Right lobe of liver (tissue), 6 donors: ENCODE data around the gene NUCKS1. TPM values are rescaled to one million over a fixed set of nuclear protein-coding genes. Genes with fewer than 3 reads are reported as not detected.

ENCODE experiments used
- ATAC-seq, 4 donors: fragments of 200-7000 bp; cut with Tn5 transposase; one replicate each; pipeline ENCODE4 v1.9.1; 2020; ENCODE audit warnings: mild to moderate bottlenecking in 4 of 4, moderate library complexity in 4 of 4
- DNase-seq, 3 donors: peaks; one replicate each; pipeline ENCODE4 v3.0.0-alpha.2; 2020
- H3K27ac ChIP-seq, 3 donors: fragments of 200-600 bp; one replicate each; pipeline ENCODE4 v1.8.0; 2022
- H3K27me3 ChIP-seq, 2 donors: fragments of 200-600 bp; one replicate each; pipeline ENCODE4 v1.8.0; 2022
- H3K36me3 ChIP-seq, 4 donors: fragments of 200-600 bp; sonication (generic) in 1 of 4; one replicate each; pipeline versions ENCODE4 v1.5.1 to v1.8.0; 2017 to 2022; ENCODE audit warnings: control low read depth in 1 of 4
- H3K4me1 ChIP-seq, 4 donors: fragments of 200-600 bp; sonication (generic) in 1 of 4; one replicate each; pipeline versions ENCODE4 v1.5.1 to v1.8.0; 2017 to 2022; ENCODE audit warnings: control low read depth in 1 of 4
- H3K4me3 ChIP-seq, 3 donors: fragments of 200-600 bp; one replicate each; pipeline ENCODE4 v1.8.0; 2022
- H3K9me3 ChIP-seq, 4 donors: fragments of 200-600 bp; sonication (generic) in 1 of 4; one replicate each; pipeline versions ENCODE4 v1.5.1 to v1.8.0; 2017 to 2022; ENCODE audit warnings: control low read depth in 1 of 4
- CTCF ChIP-seq, 4 donors: fragments of 200-600 bp in 3 of 4; fragments of 450-650 bp in 1 of 4; IDR thresholded peaks; one replicate each; pipeline versions ENCODE4 v1.5.1 to v1.8.0; 2016 to 2022; ENCODE audit warnings: antibody characterized with exemption in 4 of 4, mild to moderate bottlenecking in 2 of 4
- POLR2A ChIP-seq: fragments of 450-650 bp; IDR thresholded peaks from one replicate; pipeline ENCODE4 v1.6.1; 2017; ENCODE audit warnings: antibody characterized with exemption, mild to moderate bottlenecking
- WGBS: methylation state at CpG from one replicate; pipeline ENCODE4 v1.1.6; 2018; ENCODE audit warnings: low coverage, low lambda C conversion rate; ENCODE audit not compliant: insufficient coverage; ENCODE audit errors: missing lambda C conversion rate; 5-methylcytosine and 5-hydroxymethylcytosine counted together
- intact Hi-C, 2 donors: fragments of 100-400 bp; cut with DNase I; formaldehyde crosslinking; loops; one replicate each; pipeline versions ENCODE4 v1.11.2 to v1.14.1; 2022
- total RNA-seq, 6 experiments: library from RNA; depleted of rRNA in 2 of 6; stranded (reverse); fragments of >200 nt in 2 of 6; fragmentation: NEBNext Ultra II Directional in 3 of 6; extraction: Animal tissue kit (Norgen Biotek cat#: 25700) in 3 of 6; gene quantifications; one replicate each; pipeline versions ENCODE4 v1.1.0 to v1.2.4, GENCODE V29; 2016 to 2023
- donor health status: DM: no; HTN: yes; CAD: no.
- donor health status: DM: no; HTN: no; CAD: no.
- donor health status: DM: no; HTN: no; CAD: no.
- donor health status: DM: no; HTN: yes; CAD: no.
- donor health status: DM: no; HTN: yes; CAD: no.

The NUCKS1 gene
- total RNA-seq, 6 experiments from 2014 or later = 32.8 to 91.1 (median 68.6) TPM

- peaks cover 0 to 67% (median 30%) of the 10 kb centered on the region in 4 donors for H3K4me1 ChIP-seq
- peaks cover 0 to 33% (median 17%) of the 10 kb centered on the region in 4 donors for H3K36me3 ChIP-seq
- DNase-seq (no peak), ATAC-seq (peak in 1 of 4 donors; percentile 10)
- intact Hi-C loops = loop anchor here in 1 of 2 donors (10.0 kb wide), 1 partner anchor 51 kb away; no protein-coding TSS in a partner anchor
- TF ChIP-seq POLR2A = no peak
- TF ChIP-seq CTCF (IDR thresholded peaks at IDR 0.05) = no peak
- H3K27me3 ChIP-seq = no peaks in the 10 kb centered on the region
- peaks cover 0 to 3% (median 0%) of the 10 kb centered on the region in 4 donors for H3K9me3 ChIP-seq
- 52% methylated on average over 5 of the region's 5 CpGs for WGBS
- H3K27ac ChIP-seq = peak overlapping the region in 2 of 3 donors; percentile 57 to 79
- no peak overlapping the region for H3K4me3 ChIP-seq
These were observed 34.4 kb downstream of the NUCKS1 start for GRCh38 chr1:205715628-205716027.

GRCh38 chr1:205714906-205715246 is 35.1 kb downstream of the NUCKS1 start:
- Histone ChIP-seq H3K27me3 (no peaks in the 10 kb centered on the region), H3K4me1 (peaks cover 0 to 71% (median 32%) of the 10 kb centered on the region in 4 donors), H3K27ac (peak overlapping the region; percentile 47 to 79 (median 57)), H3K4me3 (no peak overlapping the region), H3K9me3 (peaks cover 0 to 3% (median 0%) of the 10 kb centered on the region in 4 donors), H3K36me3 (peaks cover 0 to 27% (median 14%) of the 10 kb centered on the region in 4 donors)
- WGBS = 75% methylated on average over 4 of the region's 4 CpGs
- ATAC-seq = no peak
- intact Hi-C loops = loop anchor here in 1 of 2 donors (10.0 kb wide), 1 partner anchor 50 kb away; no protein-coding TSS in a partner anchor
- DNase-seq = no peak
- TF ChIP-seq POLR2A = no peak
- no peak for TF ChIP-seq CTCF (IDR thresholded peaks at IDR 0.05)

GRCh38 chr1:205714190-205714905 is 35.6 kb downstream of the NUCKS1 start:
- intact Hi-C loops = loop anchor here in 1 of 2 donors (10.0 kb wide), 1 partner anchor 50 kb away; no protein-coding TSS in a partner anchor
- H3K4me1 ChIP-seq = peaks cover 0 to 77% (median 34%) of the 10 kb centered on the region in 4 donors
- no peaks in the 10 kb centered on the region for H3K27me3 ChIP-seq
- H3K4me3 ChIP-seq = no peak overlapping the region
- peak overlapping the region; percentile 47 to 79 (median 57) for H3K27ac ChIP-seq
- 34% methylated on average over 5 of the region's 5 CpGs for WGBS
- ATAC-seq = peak; percentile 59 to 76 (median 65)
- H3K9me3 ChIP-seq = peaks cover 0 to 3% (median 0%) of the 10 kb centered on the region in 4 donors
- peaks cover 0 to 22% (median 11%) of the 10 kb centered on the region in 4 donors for H3K36me3 ChIP-seq
- no peak for TF ChIP-seq CTCF (IDR thresholded peaks at IDR 0.05)
- TF ChIP-seq POLR2A = no peak
- DNase-seq = peak; percentile 58 to 90 (median 76)

- intact Hi-C loops = loop anchor here in 1 of 2 donors (10.0 kb wide), 1 partner anchor 47 kb away; no protein-coding TSS in a partner anchor
- DNase-seq (peak in 1 of 3 donors; percentile 73), ATAC-seq (peak; percentile 60 to 81 (median 70))
- peaks cover 0 to 1% (median 0%) of the 10 kb centered on the region in 4 donors for H3K9me3 ChIP-seq
- peaks cover 0 to 81% (median 36%) of the 10 kb centered on the region in 4 donors for H3K4me1 ChIP-seq
- no peaks in the 10 kb centered on the region for H3K36me3 ChIP-seq
- 12% methylated on average over 8 of the region's 8 CpGs for WGBS
- peak overlapping the region; percentile 73 to 79 (median 77) for H3K27ac ChIP-seq
- no peaks in the 10 kb centered on the region for H3K27me3 ChIP-seq
- TF ChIP-seq CTCF (IDR thresholded peaks at IDR 0.05) (peak; percentile 85 to 93 (median 90)), POLR2A (no peak)
- no peak overlapping the region for H3K4me3 ChIP-seq
These were observed 38.6 kb downstream of the NUCKS1 start for GRCh38 chr1:205711105-205712048.
